Neural cell (in vitro differentiated cells): ENCODE data around the gene OTULINL.

Source experiments
- CTCF ChIP-seq: fragments of 450-650 bp; IDR thresholded peaks from 2 replicates; pipeline ENCODE4 v1.5.1; 2014; ENCODE audit warnings: antibody characterized with exemption, mild to moderate bottlenecking, moderate library complexity; ENCODE audit not compliant: poor library complexity, severe bottlenecking
- EP300 ChIP-seq: fragments of 450-650 bp; conservative IDR thresholded peaks from 2 replicates; pipeline ENCODE4 v1.6.1; 2014; ENCODE audit warnings: antibody characterized with exemption, mild to moderate bottlenecking, moderate library complexity; ENCODE audit not compliant: poor library complexity, severe bottlenecking
- EZH2 ChIP-seq: fragments of 200-600, 300-800 bp; shearing (Covaris generic), sonication (generic); IDR thresholded peaks from 2 replicates; pipeline ENCODE4 v1.6.1; 2014; ENCODE audit warnings: antibody characterized with exemption, low read length, borderline replicate concordance, mild to moderate bottlenecking; ENCODE audit not compliant: insufficient read depth, poor library complexity, severe bottlenecking
- MXI1 ChIP-seq: fragments of 450-650 bp; conservative IDR thresholded peaks from 2 replicates; pipeline ENCODE4 v1.6.1; 2014; ENCODE audit warnings: antibody characterized with exemption, mild to moderate bottlenecking; ENCODE audit not compliant: poor library complexity, severe bottlenecking
- POLR2AphosphoS5 ChIP-seq: IDR thresholded peaks from 2 replicates; pipeline ENCODE4 v1.6.1; 2012
- RAD21 ChIP-seq: fragments of 450-650 bp; conservative IDR thresholded peaks from 2 replicates; pipeline ENCODE4 v1.6.1; 2014; ENCODE audit warnings: antibody characterized with exemption, mild to moderate bottlenecking, moderate library complexity
- REST ChIP-seq: IDR thresholded peaks from 2 replicates; pipeline ENCODE4 v1.6.1; 2012; ENCODE audit warnings: borderline replicate concordance
- SMC3 ChIP-seq: fragments of 450-650 bp; conservative IDR thresholded peaks from 2 replicates; pipeline ENCODE4 v1.6.1; 2014; ENCODE audit warnings: antibody characterized with exemption, mild to moderate bottlenecking, moderate library complexity; ENCODE audit not compliant: poor library complexity
- TAF1 ChIP-seq: IDR thresholded peaks from 2 replicates; pipeline ENCODE4 v1.6.1; 2012; ENCODE audit warnings: low read depth

- no peak for TF ChIP-seq CTCF
- TF ChIP-seq EP300 = no peak
- TF ChIP-seq POLR2AphosphoS5 = no peak
- TF ChIP-seq TAF1 = no peak
- no peak for TF ChIP-seq EZH2
- TF ChIP-seq REST = no peak
- no peak for TF ChIP-seq RAD21
- no peak for TF ChIP-seq MXI1
- no peak for TF ChIP-seq SMC3
Observed at GRCh38 chr5:14561741-14562140, 19.9 kb upstream of the OTULINL start.
